Body of pancreas (tissue), 4 donors: Measurements from ENCODE around the gene PCBP2. TPM values are rescaled to one million over a fixed set of nuclear protein-coding genes. Genes with fewer than 3 reads are reported as not detected.

Experiments
- ATAC-seq: fragments of 150-250 bp; one replicate; pipeline ENCODE4 v1.9.1; 2016
- DNase-seq, 4 donors: peaks; one replicate each; pipeline ENCODE4 v3.0.0-alpha.2; 2019
- H3K27ac ChIP-seq, 4 donors: fragments of 200-600 bp; sonication (generic); 1 replicate in 3 of 4; 2 replicates in 1 of 4; pipeline versions ENCODE4 v1.5.1 to v1.6.1; 2016 to 2019; ENCODE audit warnings: mild to moderate bottlenecking in 1 of 4, mixed read lengths in 1 of 4, moderate library complexity in 1 of 4
- H3K27me3 ChIP-seq, 2 donors: fragments of 200-600 bp; sonication (generic); one replicate each; pipeline ENCODE4 v1.6.0; 2016; ENCODE audit warnings: mild to moderate bottlenecking in 1 of 2
- H3K36me3 ChIP-seq, 2 donors: fragments of 200-600 bp; sonication (generic); replicated peaks in 1 of 2; 2 replicates each; pipeline ENCODE4 v1.5.1; 2016; ENCODE audit warnings: low read depth in 2 of 2; ENCODE audit not compliant: insufficient read depth in 1 of 2
- H3K4me1 ChIP-seq: fragments of 200-600 bp; sonication (generic); one replicate; pipeline ENCODE4 v1.6.0; 2016
- H3K4me3 ChIP-seq, 2 donors: fragments of 200-600 bp; sonication (generic); 1 replicate in 1 of 2; 2 replicates in 1 of 2; pipeline ENCODE4 v1.5.1; 2016 to 2019
- H3K9me3 ChIP-seq, 3 donors: fragments of 200-600 bp; sonication (generic); 1 replicate in 2 of 3; 2 replicates in 1 of 3; pipeline ENCODE4 v1.5.1; 2016
- CTCF ChIP-seq, 7 experiments: fragments of 450-650 bp in 4 of 7; fragments of 200-600 bp in 3 of 7; sonication (generic) in 3 of 7; IDR thresholded peaks; one replicate each; pipeline ENCODE4 v1.5.1; 2016 to 2019; ENCODE audit warnings: antibody characterized with exemption in 7 of 7
- POLR2A ChIP-seq, 3 donors: fragments of 450-650 bp; IDR thresholded peaks; one replicate each; pipeline ENCODE4 v1.6.1; 2016; ENCODE audit warnings: antibody characterized with exemption in 3 of 3, mild to moderate bottlenecking in 2 of 3
- WGBS, 2 donors: methylation state at CpG; one replicate each; pipeline ENCODE4 v1.1.5; 2017; 5-methylcytosine and 5-hydroxymethylcytosine counted together
- intact Hi-C: fragments of 100-400 bp; cut with DNase I; formaldehyde crosslinking; loops from one replicate; pipeline ENCODE4 v1.15.1; 2023
- total RNA-seq, 2 donors: library from RNA; depleted of rRNA; stranded (reverse); fragments of >200 nt; gene quantifications; one replicate each; pipeline ENCODE4 v1.1.0, GENCODE V29; 2016

Gene PCBP2
- total RNA-seq, 2 donors from 2014 or later, result 226 to 308 TPM

- H3K4me1 ChIP-seq, result peaks cover 58% of the 10 kb centered on the region
- intact Hi-C loops, result no loop called here
- no peaks in the 10 kb centered on the region for H3K27me3 ChIP-seq
- WGBS, 2 donors, result 73 to 89% methylated on average over 2 of the region's 2 CpGs
- no peak overlapping the region for H3K27ac ChIP-seq
- no peak for DNase-seq
- H3K9me3 ChIP-seq, result no peaks in the 10 kb centered on the region
- no peak for TF ChIP-seq CTCF (IDR thresholded peaks at IDR 0.05)
- no peak for TF ChIP-seq POLR2A (IDR thresholded peaks at IDR 0.05)
- no peaks in the 10 kb centered on the region for H3K36me3 ChIP-seq
- no peak for ATAC-seq
- no peak overlapping the region for H3K4me3 ChIP-seq
These were observed 46.3 kb downstream of the PCBP2 start for GRCh38 chr12:53498235-53498630.

- H3K9me3 ChIP-seq, result no peaks in the 10 kb centered on the region
- TF ChIP-seq CTCF (IDR thresholded peaks at IDR 0.05), result no peak
- TF ChIP-seq POLR2A (IDR thresholded peaks at IDR 0.05), result no peak
- intact Hi-C loops, result loop anchor here (10.0 kb wide), 1 partner anchor 145 kb away; no protein-coding TSS in a partner anchor
- H3K27ac ChIP-seq, result peak within 1 kb of the TSS; percentile 93 to 99 (median 96)
- H3K4me3 ChIP-seq, result peak within 1 kb of the TSS in 1 of 2 donors; percentile 37
- WGBS, 2 donors, result 2% methylated on average over 24 to 42 of the region's 51 CpGs
- H3K27me3 ChIP-seq, result no peaks in the 10 kb centered on the region
- peaks cover 52% of the 10 kb centered on the region for H3K4me1 ChIP-seq
- no peak for ATAC-seq
- peak in 3 of 4 donors; percentile 46 to 50 (median 48) for DNase-seq
- no peaks in the 10 kb centered on the region for H3K36me3 ChIP-seq
These were observed 47.6 kb downstream of the PCBP2 start, which contains the start of gene MAP3K12 for GRCh38 chr12:53499266-53500141. Gene MAP3K12 (minus strand): TSS chr12:53499458. CDS start chr12:53487391, 12,067 bp downstream.

GRCh38 chr12:53500142-53500775 lies 48.4 kb downstream of the PCBP2 start:
- no peaks in the 10 kb centered on the region for H3K9me3 ChIP-seq
- ATAC-seq (peak; percentile 9), DNase-seq (peak; percentile 58 to 85 (median 70))
- no peaks in the 10 kb centered on the region for H3K36me3 ChIP-seq
- H3K4me1 ChIP-seq, result peaks cover 49% of the 10 kb centered on the region
- peak overlapping the region in 1 of 2 donors; percentile 37 for H3K4me3 ChIP-seq
- intact Hi-C loops, result loop anchor here (10.0 kb wide), 1 partner anchor 145 kb away; no protein-coding TSS in a partner anchor
- no peaks in the 10 kb centered on the region for H3K27me3 ChIP-seq
- TF ChIP-seq CTCF (IDR thresholded peaks at IDR 0.05) (no peak), POLR2A (IDR thresholded peaks at IDR 0.05) (peak; percentile 87 to 98 (median 96))
- 0 to 1% methylated on average over 9 to 17 of the region's 17 CpGs for WGBS, 2 donors
- peak overlapping the region; percentile 93 to 99 (median 96) for H3K27ac ChIP-seq

- Histone ChIP-seq H3K27ac (peak within 1 kb of the TSS; percentile 93 to 99 (median 96)), H3K9me3 (no peaks in the 10 kb centered on the region), H3K4me1 (peaks cover 43% of the 10 kb centered on the region), H3K36me3 (no peaks in the 10 kb centered on the region), H3K4me3 (peak within 1 kb of the TSS; percentile 53 to 60), H3K27me3 (no peaks in the 10 kb centered on the region)
- ATAC-seq (peak; percentile 91), DNase-seq (peak; percentile 98 to 99 (median 98))
- 0 to 1% methylated on average over 37 to 74 of the region's 74 CpGs for WGBS, 2 donors
- TF ChIP-seq POLR2A (IDR thresholded peaks at IDR 0.05) (peak; percentile 43 to 61 (median 56)), CTCF (IDR thresholded peaks at IDR 0.05) (peak in 4 of 7 experiments; percentile 9 to 26 (median 13))
- intact Hi-C loops, result loop anchor here (10.0 kb wide), 1 partner anchor 146 kb away; no protein-coding TSS in a partner anchor
These were observed 49.1 kb downstream of the PCBP2 start, which contains the start of gene TARBP2 for GRCh38 chr12:53500776-53501614. Gene TARBP2 (plus strand): TSS chr12:53501283. CDS start chr12:53501409, 126 bp downstream.
